ENCODE measurements around the gene DPY19L3.
"Not testable (repeated sequence)": the region's sequence is repeated elsewhere in the genome, so short reads cannot be mapped to it uniquely, and the experiment has no call there.

Gene DPY19L3

GRCh38 chr19:32396046-32396652, 9.4 kb upstream of the DPY19L3 start:
- no peak for DNase-seq

GRCh38 chr19:32397671-32398101, 7.9 kb upstream of the DPY19L3 start:
- no peak for DNase-seq

- no peak for DNase-seq
These were observed 3.6 kb upstream of the DPY19L3 start for GRCh38 chr19:32401992-32402391.

GRCh38 chr19:32403291-32403995, 2.1 kb upstream of the DPY19L3 start:
- no peak for DNase-seq

- no peak for DNase-seq
These were observed 1.2 kb upstream of the DPY19L3 start for GRCh38 chr19:32404213-32404932.

GRCh38 chr19:32404933-32405430, 588 bp upstream of the DPY19L3 start:
- peak; percentile 26 to 81 for DNase-seq

GRCh38 chr19:32406161-32407003, 812 bp downstream of the DPY19L3 start:
- DNase-seq: peak; percentile 34 to 64

GRCh38 chr19:32407004-32407992, 1.7 kb downstream of the DPY19L3 start:
- DNase-seq: peak; percentile 71 to 79

GRCh38 chr19:32415246-32415645, 9.7 kb downstream of the DPY19L3 start:
- DNase-seq: no peak

- no peak for DNase-seq
These were observed 10.1 kb downstream of the DPY19L3 start for GRCh38 chr19:32415669-32416068.

- no peak for DNase-seq
These were observed 11.3 kb downstream of the DPY19L3 start for GRCh38 chr19:32416749-32417456.

GRCh38 chr19:32418155-32418554, 12.6 kb downstream of the DPY19L3 start:
- no peak for DNase-seq

- no peak for DNase-seq
These were observed 16.2 kb downstream of the DPY19L3 start for GRCh38 chr19:32421589-32422361.

- no peak for DNase-seq
These were observed 16.9 kb downstream of the DPY19L3 start for GRCh38 chr19:32422435-32422834.

- not testable (repeated sequence) for DNase-seq
These were observed 18.4 kb downstream of the DPY19L3 start for GRCh38 chr19:32423944-32424343.

GRCh38 chr19:32427536-32427935, 22.0 kb downstream of the DPY19L3 start:
- DNase-seq: no peak

GRCh38 chr19:32436692-32437091, 31.1 kb downstream of the DPY19L3 start:
- no peak for DNase-seq

GRCh38 chr19:32437096-32437495, 31.5 kb downstream of the DPY19L3 start:
- no peak for DNase-seq

GRCh38 chr19:32438751-32439150, 33.2 kb downstream of the DPY19L3 start:
- DNase-seq: no peak

GRCh38 chr19:32442650-32443049, 37.1 kb downstream of the DPY19L3 start:
- DNase-seq: no peak

All from NCI-H526 (cell line).